Posterior cingulate gyrus (tissue), 11 donors: ENCODE results near the gene FHIT.
A peak's percentile ranks its signal among the peaks of the same experiment; 100 is the strongest.

ENCODE experiments used
- DNase-seq, 10 donors: peaks; one replicate each; pipeline versions ENCODE4 v3.0.0 to v3.0.0-alpha.2; 2020 to 2021; ENCODE audit warnings: mixed read lengths in 3 of 10
- intact Hi-C: fragments of 100-400 bp; cut with DNase I; formaldehyde crosslinking; loops from one replicate; pipeline ENCODE4 v1.15.1; 2023

The FHIT gene

GRCh38 chr3:60120245-60120644 lies 1131.0 kb downstream of the FHIT start:
- DNase-seq: no peak

DNA sequence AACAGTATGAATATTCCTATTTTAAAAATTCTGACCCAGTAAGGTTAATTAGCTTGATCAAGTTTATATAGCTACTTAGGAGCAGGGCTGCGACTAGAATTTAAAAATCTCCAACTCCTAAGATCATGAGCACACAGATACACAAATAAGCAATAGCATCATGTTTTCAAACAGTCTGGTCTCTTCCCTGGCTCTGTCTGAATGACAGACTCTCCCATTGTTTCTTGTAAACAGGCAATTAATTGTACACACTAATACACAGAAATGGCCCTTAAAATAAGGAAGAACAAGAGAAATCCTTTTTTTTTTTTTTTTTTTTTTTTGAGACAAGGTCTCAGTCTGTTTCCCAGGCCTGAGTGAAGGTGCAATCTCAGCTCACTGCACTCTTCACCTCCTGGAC lies 1137.1 kb downstream of the FHIT start:
- DNase-seq: no peak
- intact Hi-C loops: no loop called here

More at GRCh38 chr3:60120245-60120644, 1131.0 kb downstream of the FHIT start:
- intact Hi-C loops: no loop called here

DNA sequence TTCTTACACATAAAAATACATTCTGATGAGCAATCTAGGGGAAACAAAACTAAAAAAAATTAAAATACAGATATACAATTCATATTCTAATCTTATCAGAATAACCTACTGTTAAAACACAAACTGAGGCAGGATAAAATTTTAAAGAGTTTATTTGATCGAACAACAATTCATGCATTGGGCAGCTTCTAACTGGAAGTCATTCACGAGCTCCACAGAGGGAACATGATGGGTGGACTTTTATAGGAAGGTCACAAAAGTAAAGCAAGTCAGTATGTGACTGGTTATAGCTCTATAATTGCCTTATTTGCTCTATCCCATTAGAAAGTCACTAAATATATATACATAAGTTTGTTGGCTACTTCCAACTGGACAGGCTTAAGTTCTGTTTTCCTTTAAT lies 1144.0 kb downstream of the FHIT start:
- no peak for DNase-seq
- intact Hi-C loops: no loop called here

DNA sequence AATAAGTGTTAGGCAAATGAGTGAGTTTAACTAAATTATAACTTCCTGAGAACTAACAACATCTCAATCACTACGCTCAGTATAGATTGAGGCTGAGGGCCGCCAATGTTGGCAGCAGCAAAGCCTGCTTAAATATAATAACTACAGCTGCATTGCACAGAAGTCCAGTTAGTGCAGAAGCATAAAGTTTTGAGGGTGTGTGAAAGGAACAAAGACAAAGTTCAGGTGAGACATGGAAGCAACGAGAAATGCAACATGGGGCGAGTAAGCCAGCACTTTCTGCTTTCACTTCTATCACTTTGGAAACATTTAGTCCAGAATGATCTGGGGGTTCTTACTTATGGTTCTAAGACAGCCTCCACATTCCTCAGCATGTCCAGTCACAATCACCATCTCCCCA lies 1149.1 kb downstream of the FHIT start:
- intact Hi-C loops: no loop called here
- DNase-seq: no peak

- intact Hi-C loops: no loop called here
- no peak for DNase-seq
These were observed 1149.6 kb downstream of the FHIT start for GRCh38 chr3:60101621-60102020.

- DNase-seq: no peak
- intact Hi-C loops: no loop called here
These were observed 1154.8 kb downstream of the FHIT start for GRCh38 chr3:60096403-60096802.

DNA sequence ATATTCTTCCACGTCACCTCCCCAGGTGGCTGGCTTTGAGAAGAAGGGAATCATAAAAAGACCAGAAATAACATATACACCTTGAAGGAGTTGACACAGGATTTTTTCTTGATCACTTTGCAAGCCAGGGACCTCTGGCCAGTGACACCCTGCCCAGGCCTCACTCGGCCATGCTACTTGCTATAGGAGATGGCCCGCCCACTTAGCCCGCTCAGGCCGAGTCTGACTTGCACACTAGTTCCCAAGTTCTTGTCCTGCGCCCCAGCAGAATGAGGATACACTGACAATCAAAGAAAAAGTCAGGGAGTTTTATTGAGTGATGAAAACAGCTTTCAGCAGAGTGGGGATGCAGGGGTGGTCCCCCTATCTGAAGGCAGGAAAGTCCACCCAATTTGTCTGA lies 1155.3 kb downstream of the FHIT start:
- intact Hi-C loops: no loop called here
- DNase-seq: peak in 1 of 10 donors; percentile 69

DNA sequence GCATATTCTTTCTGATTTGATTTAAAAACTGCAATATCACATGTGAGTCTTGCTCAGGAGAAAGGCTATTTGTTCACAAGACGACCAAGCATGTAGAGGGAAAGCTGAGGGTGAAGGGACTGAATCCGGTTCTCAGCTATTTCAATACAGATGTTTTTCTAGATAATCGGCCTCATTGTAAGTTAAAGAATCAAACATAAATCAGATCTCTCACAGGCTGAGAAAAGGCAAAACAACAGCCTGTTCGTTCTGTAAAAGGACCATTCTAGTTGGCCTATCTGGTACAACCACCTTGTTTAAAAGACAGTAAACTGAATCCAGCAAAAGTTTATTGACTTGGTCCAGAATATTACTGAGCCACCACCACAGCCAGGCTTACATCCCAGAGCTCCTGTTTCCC lies 1155.7 kb downstream of the FHIT start:
- DNase-seq: no peak
- intact Hi-C loops: no loop called here

DNA sequence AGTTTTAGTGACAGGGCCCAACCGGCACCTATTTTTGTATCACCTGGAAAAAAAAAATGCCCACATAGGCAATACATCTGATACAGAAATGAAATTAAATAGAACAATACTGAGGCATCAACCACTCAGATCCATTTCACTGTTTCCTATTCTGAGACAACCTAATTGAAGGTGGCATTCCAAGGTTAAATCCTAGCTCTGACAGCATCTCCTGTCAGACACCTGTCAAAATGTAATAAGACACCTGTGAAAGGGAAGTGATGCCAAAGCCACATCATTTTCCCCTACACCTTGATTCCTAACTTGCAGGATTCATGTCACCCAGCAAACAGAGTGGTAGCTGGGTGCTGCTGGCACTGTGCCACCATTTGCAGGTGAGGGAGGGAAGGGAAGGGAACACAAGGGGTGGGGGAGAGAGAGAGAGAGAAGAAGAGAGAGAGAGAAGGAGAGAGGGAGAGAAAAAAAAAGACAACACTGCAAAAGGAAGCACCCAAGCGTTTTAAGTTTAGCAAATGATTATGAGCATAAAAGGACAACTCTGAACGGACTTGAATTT lies 1156.8 kb downstream of the FHIT start:
- intact Hi-C loops: no loop called here
- no peak for DNase-seq

DNA sequence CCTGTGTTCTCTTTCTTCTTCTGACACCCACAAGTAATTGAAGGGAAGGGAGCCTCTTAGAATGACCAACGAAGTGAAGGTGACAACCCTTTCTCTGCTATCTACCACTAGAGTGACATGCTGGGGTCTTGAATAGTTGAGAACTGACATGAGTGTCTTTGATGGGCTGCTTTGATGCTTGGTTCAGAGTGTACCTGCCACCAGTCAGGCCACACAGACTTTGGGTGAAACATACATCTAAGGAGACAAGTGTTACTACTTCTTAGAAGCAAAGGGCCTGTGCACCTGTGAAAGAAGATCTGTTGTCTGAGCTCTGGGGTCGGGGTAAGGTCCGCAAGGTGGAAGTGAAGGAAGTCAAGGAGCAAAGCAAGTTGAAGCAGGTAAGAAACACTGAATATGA lies 1160.7 kb downstream of the FHIT start:
- DNase-seq: no peak

GRCh38 chr3:60086811-60087210 lies 1164.4 kb downstream of the FHIT start:
- intact Hi-C loops: no loop called here
- DNase-seq: no peak

More for the DNA sequence above, 1160.7 kb downstream of the FHIT start:
- intact Hi-C loops: no loop called here

DNA sequence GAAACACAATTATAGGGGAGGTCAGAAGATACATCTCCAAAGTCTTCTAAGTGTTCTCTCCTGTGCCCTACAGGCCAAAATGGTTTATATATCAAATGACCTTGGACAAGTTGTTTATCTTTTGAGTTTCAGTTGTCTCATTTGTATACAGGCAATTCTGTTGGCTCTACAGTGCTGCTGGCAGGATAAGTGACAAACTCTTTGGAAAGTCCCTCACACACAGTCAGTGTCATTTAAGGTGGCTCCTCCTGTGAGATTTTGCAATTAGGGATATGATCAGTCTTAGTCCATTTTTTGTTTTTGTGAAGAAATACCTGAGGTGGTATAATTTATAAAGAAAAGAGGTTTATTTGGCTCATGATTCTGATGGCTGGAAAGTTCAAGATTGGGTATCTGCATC lies 1165.6 kb downstream of the FHIT start:
- DNase-seq: no peak
- intact Hi-C loops: no loop called here

- intact Hi-C loops: no loop called here
- DNase-seq: no peak
These were observed 1169.7 kb downstream of the FHIT start for GRCh38 chr3:60081381-60082095.

DNA sequence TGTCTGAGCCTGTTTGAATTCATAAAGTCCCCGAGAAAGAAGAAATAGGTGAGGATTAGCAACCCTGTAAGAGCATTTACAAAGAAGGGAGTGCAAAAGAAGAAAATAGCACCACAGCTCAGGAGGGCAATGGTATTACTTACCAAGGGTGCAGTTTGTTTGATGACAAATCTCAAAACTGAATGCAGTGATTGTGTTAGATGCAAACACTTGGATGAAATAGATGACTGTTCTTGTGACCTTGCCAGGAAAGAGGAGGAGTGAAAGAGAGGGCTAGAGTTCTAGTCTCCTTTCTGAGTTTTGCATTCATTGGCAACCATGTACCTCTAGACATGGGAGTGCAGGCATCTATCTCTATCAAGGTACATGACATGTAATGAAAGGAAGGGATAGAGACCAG lies 1170.6 kb downstream of the FHIT start:
- intact Hi-C loops: no loop called here
- DNase-seq: no peak

DNA sequence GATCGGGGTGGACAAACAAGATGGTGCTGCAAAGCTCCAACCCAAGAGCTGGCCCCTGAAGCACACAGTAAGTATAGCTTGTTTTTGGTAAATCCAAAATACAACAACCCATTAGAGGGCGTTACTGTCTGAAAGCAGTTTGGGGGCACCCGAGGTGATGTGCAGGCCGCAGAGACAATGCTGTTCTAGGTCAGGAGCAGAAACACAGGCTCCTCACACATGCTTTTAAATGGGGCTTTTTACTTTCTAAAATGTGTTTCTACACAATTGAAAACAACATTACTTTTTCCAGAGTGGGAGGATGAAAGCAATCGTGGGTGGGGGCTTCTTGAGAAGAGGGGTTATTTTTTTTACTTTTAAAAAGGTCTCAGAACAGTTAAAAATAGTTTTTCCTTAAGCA lies 1172.2 kb downstream of the FHIT start:
- intact Hi-C loops: no loop called here
- no peak for DNase-seq

GRCh38 chr3:60076331-60076730 lies 1174.9 kb downstream of the FHIT start:
- no peak for DNase-seq
- intact Hi-C loops: no loop called here

- intact Hi-C loops: no loop called here
- DNase-seq: no peak
These were observed 1177.3 kb downstream of the FHIT start for GRCh38 chr3:60073942-60074341.

- no peak for DNase-seq
- intact Hi-C loops: no loop called here
These were observed 1178.0 kb downstream of the FHIT start for GRCh38 chr3:60073228-60073627.

DNA sequence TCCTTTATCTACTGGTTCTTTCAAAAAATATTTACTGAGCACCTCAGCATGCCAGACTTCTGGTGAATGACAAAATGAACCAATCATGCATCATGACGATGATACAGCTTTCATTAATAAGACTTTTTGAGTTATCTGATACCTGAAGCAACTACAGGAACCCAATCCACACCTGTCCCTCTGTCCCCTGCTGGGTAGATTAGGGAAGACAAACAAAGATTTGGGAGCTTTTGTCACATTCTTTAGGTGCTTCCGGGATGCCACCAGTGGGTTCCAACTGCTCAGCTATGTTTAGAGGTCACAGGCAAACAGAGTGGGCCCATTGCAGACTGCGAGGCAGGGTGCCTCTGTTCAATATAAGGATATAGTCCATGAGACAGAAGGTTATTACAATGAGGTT lies 1180.9 kb downstream of the FHIT start:
- no peak for DNase-seq
- intact Hi-C loops: no loop called here

DNA sequence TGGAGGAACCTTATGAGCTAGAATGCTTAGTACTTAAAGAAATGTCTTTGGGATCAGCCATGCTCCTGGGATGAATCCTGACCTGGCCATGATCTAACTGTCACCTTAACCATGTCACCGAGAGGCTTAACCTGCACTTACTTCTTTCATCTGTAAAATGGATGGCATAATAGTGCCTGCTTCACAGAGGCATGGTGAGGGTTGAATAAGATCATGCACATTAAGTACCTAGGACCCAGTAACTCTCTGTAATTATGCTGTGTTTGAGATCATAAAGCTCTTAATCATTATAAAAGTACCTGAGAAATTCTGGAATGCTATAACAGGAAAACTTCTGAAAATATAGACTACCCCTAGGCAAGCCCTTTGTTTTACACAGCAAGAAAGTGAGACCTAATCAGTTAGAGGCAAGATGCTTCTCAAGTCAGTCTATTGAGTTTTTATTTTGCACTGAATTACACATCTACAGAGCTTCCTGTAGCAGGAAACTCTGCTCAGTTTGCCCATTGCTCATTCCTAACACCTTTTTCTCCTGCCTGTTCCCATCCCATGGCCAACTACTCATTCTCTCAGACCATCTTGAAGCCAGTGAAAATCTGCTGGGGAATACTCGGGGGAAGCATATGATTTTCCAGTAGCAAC lies 1185.9 kb downstream of the FHIT start:
- no peak for DNase-seq
- intact Hi-C loops: no loop called here

- intact Hi-C loops: no loop called here
- DNase-seq: no peak
These were observed 1186.8 kb downstream of the FHIT start for GRCh38 chr3:60064210-60065178.
